HL-60 (cell line): ENCODE measurements around the gene SHB.

Source experiments
- DNase-seq, 2 experiments: peaks; one replicate each; pipeline ENCODE4 v3.0.0-alpha.2; 2010 to 2020; ENCODE audit warnings: low read depth in 1 of 2, low spot score in 1 of 2
- H3K27ac ChIP-seq: fragments of 250-450 bp; sonication (Bioruptor Pico); replicated peaks from 2 replicates; pipeline ENCODE4 v1.5.1; 2020; ENCODE audit warnings: mild to moderate bottlenecking, moderate library complexity
- H3K27me3 ChIP-seq: fragments of 250-450 bp; sonication (Bioruptor Pico); 2 replicates; pipeline ENCODE4 v1.5.1; 2021; ENCODE audit warnings: mild to moderate bottlenecking, moderate library complexity; ENCODE audit not compliant: insufficient read depth, poor library complexity, severe bottlenecking
- H3K4me3 ChIP-seq: replicated peaks from 2 replicates; pipeline ENCODE4 v1.5.1; 2011; ENCODE audit warnings: mild to moderate bottlenecking, control low read depth, low read length; ENCODE audit not compliant: insufficient read depth
- CTCF ChIP-seq: IDR thresholded peaks from one replicate; pipeline ENCODE4 v1.5.1; 2011; ENCODE audit warnings: low read length, control low read depth, inconsistent platforms; ENCODE audit not compliant: insufficient read depth
- GABPA ChIP-seq: IDR thresholded peaks from 2 replicates; pipeline ENCODE4 v1.6.1; 2012; ENCODE audit warnings: low read depth
- POLR2AphosphoS5 ChIP-seq: IDR thresholded peaks from 2 replicates; pipeline ENCODE4 v1.6.1; 2012; ENCODE audit warnings: low read depth
- REST ChIP-seq: IDR thresholded peaks from 2 replicates; pipeline ENCODE4 v1.6.1; 2012; ENCODE audit warnings: low read depth; ENCODE audit not compliant: insufficient replicate concordance
- SPI1 ChIP-seq: IDR thresholded peaks from 2 replicates; pipeline ENCODE4 v1.6.1; 2012; ENCODE audit warnings: low read depth, mild to moderate bottlenecking, borderline replicate concordance

SHB gene

GRCh38 chr9:37970301-37971107 lies 98.5 kb downstream of the SHB start:
- Histone ChIP-seq H3K27me3 (no peaks in the 10 kb centered on the region), H3K27ac (no peak overlapping the region), H3K4me3 (no peak overlapping the region)
- TF ChIP-seq REST (no peak), POLR2AphosphoS5 (no peak), SPI1 (no peak), GABPA (no peak), CTCF (no peak)
- no peak for DNase-seq

- no peaks in the 10 kb centered on the region for H3K27me3 ChIP-seq
- H3K4me3 ChIP-seq = no peak overlapping the region
- no peak for DNase-seq
- no peak overlapping the region for H3K27ac ChIP-seq
- TF ChIP-seq REST (no peak), CTCF (no peak), POLR2AphosphoS5 (no peak), GABPA (no peak), SPI1 (no peak)
Measured at GRCh38 chr9:37969558-37970300, 99.3 kb downstream of the SHB start.

- no peak for DNase-seq
- Histone ChIP-seq H3K27me3 (no peaks in the 10 kb centered on the region), H3K4me3 (no peak overlapping the region), H3K27ac (no peak overlapping the region)
- TF ChIP-seq CTCF (no peak), SPI1 (no peak), REST (no peak), POLR2AphosphoS5 (no peak), GABPA (no peak)
Measured at GRCh38 chr9:37969130-37969529, 99.9 kb downstream of the SHB start.
